HG03520 (cell line): ENCODE results near the gene CEP192.
"Not testable (repeated sequence)": the region's sequence is repeated elsewhere in the genome, so short reads cannot be mapped to it uniquely, and the experiment has no call there.

Source experiments
- ATAC-seq: cut with Tn5 transposase; IDR thresholded peaks from one replicate; pipeline ENCODE4 v1.9.1; 2021; ENCODE audit warnings: mild to moderate bottlenecking, moderate library complexity; ENCODE audit not compliant: unreplicated experiment

The CEP192 gene

GRCh38 chr18:13022644-13023043 is 31.5 kb downstream of the CEP192 start:
- ATAC-seq = no peak

- no peak for ATAC-seq
These were observed 34.1 kb downstream of the CEP192 start for GRCh38 chr18:13025233-13025632.

- no peak for ATAC-seq
These were observed 35.6 kb downstream of the CEP192 start for GRCh38 chr18:13026583-13027270.

DNA sequence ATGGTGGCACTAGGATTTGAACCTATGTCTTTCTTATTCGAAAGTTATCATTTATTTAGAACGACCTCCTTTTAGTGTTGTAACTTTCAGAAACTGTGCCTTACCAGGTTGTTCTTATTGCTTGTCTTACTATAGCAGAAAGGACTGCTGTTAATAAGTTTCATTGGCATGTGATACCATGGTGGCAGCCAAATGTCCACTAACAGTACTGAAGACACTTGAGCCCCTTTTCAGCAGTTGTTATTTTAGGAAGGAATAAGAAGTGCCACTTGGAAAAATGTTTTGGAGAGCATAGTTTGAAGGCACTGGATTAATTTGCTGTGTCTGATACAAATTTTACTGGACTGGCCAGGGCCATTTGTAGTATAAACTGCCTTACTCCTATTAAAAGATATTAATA is 37.7 kb downstream of the CEP192 start:
- no peak for ATAC-seq

- no peak for ATAC-seq
These were observed 41.0 kb downstream of the CEP192 start for GRCh38 chr18:13032173-13032572.

GRCh38 chr18:13035249-13035914 is 44.2 kb downstream of the CEP192 start:
- no peak for ATAC-seq

GRCh38 chr18:13036622-13037320 is 45.6 kb downstream of the CEP192 start:
- no peak for ATAC-seq

GRCh38 chr18:13039806-13040205 is 48.6 kb downstream of the CEP192 start:
- ATAC-seq = no peak

DNA sequence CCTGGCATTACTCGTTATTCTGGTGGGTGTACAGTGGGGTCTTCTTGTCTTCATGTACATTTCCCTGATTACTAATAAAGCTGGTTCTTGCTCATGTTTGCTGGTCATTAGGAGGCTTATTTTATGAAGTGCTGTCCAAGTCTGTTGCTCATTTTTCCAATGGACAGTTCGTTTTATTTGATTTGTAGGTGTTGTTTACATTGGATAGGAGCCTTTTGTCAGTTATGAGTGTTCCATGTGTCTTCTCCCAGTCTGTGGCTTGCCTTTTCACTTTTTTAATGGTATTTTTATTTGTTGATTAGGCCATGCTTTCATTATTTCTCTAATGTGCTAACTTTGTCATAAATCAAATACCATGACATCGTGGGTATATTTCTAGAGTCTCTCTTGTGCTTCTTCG is 51.9 kb downstream of the CEP192 start:
- ATAC-seq = no peak

DNA sequence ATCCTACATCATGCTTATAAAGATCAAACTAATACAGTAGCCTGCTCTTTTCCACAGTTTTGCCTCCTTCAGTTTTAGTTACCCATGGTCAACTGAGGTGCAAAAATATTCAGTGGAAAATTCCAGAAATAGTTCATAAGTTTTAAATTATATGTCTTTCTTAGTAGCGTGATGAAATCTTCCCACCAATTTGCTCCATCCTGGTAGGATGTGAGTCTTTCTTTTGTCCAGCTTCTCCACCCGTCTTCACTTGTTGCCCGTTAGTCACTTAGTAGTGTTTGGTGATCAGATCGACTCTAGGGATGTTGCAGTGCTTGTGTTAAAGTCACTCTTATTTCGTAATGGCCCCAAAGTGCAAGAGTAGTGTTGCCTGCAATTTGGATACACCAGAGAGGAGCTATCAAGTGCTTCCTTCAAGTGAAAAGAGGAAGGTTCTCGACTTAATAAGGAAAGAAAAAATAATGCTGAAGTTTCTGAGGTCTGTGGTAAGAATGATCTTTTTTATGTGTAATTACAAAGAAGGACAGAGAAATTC is 57.0 kb downstream of the CEP192 start:
- no peak for ATAC-seq

DNA sequence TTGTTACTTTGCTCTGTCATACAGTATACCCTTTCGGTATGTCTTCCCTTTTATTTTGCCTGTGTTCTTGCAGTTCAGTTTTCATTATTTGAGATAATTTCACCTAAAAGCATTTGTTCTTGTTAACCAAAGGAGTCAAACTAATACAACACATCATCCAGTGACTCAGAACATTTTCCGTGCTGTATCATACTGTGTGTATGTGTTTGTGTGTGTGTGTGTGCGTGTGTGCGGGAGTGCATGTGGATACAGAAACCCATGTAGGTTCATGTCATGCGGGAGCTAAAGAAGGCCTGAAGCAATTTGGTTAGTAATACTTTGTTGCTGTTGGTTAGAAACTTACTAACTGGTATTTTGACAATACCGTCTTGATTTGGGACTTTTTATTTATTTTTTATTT is 60.0 kb downstream of the CEP192 start:
- no peak for ATAC-seq

DNA sequence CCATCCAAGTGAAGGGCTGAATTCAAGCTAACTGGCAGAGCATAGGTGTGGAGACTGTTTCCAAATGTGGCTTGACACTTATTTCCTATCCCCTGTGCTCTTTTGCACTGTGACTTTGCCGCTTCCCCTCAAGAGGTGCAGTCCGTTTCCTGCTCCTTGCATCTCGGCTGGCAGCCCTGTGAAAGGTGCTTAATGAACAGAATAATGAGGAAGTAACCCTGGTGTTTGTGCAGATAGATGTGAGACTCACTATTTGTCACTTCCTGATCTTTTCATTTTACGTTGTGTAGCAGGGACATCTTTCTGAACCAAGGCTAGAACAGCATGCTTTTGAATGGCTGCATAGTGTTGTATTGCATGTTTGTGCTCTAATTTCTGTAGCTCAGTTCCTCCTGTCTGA is 60.8 kb downstream of the CEP192 start:
- no peak for ATAC-seq

DNA sequence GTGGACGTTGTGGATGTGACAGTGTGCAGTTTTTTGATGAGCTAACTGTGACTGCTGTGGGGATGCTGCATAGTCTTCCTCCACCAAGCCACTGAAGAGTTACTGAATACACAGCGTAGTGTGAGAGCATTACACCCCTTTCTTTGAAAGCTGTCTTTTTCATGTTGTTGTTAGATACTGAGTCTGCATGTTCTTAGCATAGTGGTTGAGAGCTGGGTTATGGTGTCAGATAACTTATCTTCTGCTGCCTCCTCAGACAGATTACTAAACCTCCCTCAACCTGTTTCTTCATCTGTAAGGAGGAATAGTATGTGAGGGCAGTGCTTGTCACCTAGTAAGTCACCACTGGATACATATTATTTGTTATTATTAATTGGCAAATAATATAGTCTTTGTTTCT is 63.2 kb downstream of the CEP192 start:
- no peak for ATAC-seq

- ATAC-seq = no peak
These were observed 70.5 kb downstream of the CEP192 start for GRCh38 chr18:13061630-13062189.

- ATAC-seq = no peak
These were observed 76.0 kb downstream of the CEP192 start for GRCh38 chr18:13067124-13067523.

DNA sequence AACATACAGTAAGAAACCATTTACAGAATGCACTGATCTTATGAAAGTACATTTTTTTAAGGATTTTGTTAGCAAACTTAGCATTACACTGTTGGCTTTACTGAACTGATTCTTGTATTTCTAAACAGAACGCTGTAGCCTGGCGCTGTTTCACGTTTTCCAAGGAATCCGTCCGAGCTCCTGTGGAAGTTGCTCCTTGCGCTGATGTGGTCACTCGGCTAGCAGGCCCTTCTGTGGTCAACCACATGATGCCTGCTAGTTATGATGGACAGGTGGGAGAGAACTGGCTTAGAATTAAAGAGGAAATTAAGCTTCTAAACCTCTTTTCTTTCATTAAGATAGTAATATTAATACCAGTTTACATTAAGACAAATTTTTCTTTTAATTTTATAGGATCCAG is 76.8 kb downstream of the CEP192 start:
- no peak for ATAC-seq

DNA sequence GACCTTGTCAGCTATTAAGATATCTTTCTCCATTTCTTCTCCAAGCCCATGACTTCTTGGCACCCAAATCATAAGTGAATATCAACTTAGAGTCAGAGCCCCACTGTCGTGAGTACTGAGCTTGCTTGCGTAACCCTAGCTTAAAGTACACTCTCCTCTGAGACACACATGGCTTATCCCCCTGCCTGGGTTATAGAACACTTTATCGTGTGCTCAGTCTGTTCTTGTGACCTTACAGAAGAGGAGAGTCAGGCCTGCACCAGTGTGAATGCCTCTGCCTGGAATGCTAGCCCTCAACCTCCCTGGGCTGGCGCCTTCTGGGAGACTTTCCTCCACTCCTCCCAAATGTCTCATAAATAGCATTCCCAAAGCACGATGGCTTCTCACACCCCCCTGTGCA is 79.3 kb downstream of the CEP192 start:
- no peak for ATAC-seq

DNA sequence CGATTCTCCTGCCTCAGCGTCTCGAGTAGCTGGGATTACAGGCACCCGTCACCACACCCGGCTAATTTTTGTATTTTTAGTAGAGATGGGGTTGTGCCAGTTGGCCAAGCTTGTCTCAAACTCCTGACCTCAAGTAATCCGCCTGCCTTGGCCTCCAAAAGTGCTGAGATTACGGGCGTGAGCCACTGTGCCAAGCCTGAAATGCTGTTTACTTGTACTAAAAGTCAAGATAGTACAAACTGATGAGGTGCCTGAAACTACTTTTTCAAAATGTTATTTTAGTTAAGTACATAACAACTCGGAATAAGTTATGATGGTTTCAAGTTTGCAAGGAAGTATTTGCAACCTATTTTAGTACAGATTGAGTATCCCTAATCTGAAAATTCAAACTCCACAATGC is 85.7 kb downstream of the CEP192 start:
- no peak for ATAC-seq

DNA sequence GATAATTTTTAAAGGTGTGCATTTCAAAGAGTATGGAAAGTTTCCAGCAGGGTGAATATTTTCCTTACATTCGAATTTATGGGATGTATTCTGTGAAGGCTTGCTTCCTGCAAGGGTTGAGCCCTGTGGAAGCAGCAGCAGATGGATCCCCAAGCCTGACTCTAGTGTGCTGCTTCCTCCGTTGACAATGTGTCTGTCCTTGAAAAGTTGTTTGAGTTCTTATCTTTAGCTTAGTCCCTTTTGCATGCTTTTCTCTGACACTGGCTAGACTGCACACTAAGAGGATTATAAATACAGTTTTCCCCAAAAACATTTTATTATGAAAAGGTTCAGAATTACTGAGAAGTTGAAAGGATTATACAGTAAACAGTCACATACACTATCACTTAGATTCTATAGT is 86.3 kb downstream of the CEP192 start:
- ATAC-seq = no peak

GRCh38 chr18:13078065-13078464 is 86.9 kb downstream of the CEP192 start:
- not testable (repeated sequence) for ATAC-seq

- ATAC-seq = no peak
These were observed 95.7 kb downstream of the CEP192 start for GRCh38 chr18:13086906-13087305.

GRCh38 chr18:13095466-13095865 is 104.3 kb downstream of the CEP192 start:
- ATAC-seq = no peak
